IMR-90 (cell line): Measurements from ENCODE around the gene GCLC. TPM values are rescaled to one million over a fixed set of nuclear protein-coding genes. Genes with fewer than 3 reads are reported as not detected.

Experiments
- ATAC-seq: fragments of 200-7000 bp; cut with Tn5 transposase; 2 replicates; pipeline ENCODE4 v1.9.1; 2020; ENCODE audit warnings: low read depth, mild to moderate bottlenecking, moderate library complexity
- BruUV-seq: library from RNA; stranded (reverse); fragments of 400-500 nt; replicated peaks from 2 replicates; lab custom pipeline; 2021; lab: Mats Ljungman, UMichigan
- CTCF ChIA-PET: fragments of 300-600 bp; formaldehyde crosslinking; extraction: SDS; loops from one replicate; lab custom pipeline; 2021; ENCODE audit warnings: antibody characterized with exemption; lab: Yijun Ruan, JAX
- POLR2A ChIA-PET: fragments of 300-600 bp; sonication (Branson Sonifier 250); formaldehyde crosslinking; loops from one replicate; lab custom pipeline; 2022; ENCODE audit warnings: antibody characterized with exemption; ENCODE audit not compliant: unreplicated experiment; lab: Charles Lee
- DNase-seq: peaks from one replicate; pipeline ENCODE4 v3.0.0; 2013
- H2AFZ ChIP-seq: replicated peaks from 2 replicates; pipeline ENCODE3; 2013; ENCODE audit warnings: low read length, mild to moderate bottlenecking; ENCODE audit not compliant: poor library complexity
- H2AK5ac ChIP-seq: 2 replicates; pipeline ENCODE4 v1.6.1; 2013; ENCODE audit warnings: low read depth, low read length, inconsistent platforms
- H2AK9ac ChIP-seq: replicated peaks from 2 replicates; pipeline ENCODE3; 2013; ENCODE audit warnings: mild to moderate bottlenecking, low read depth, low read length, moderate library complexity; ENCODE audit not compliant: poor library complexity
- H2BK120ac ChIP-seq: 2 replicates; pipeline ENCODE4 v1.6.1; 2013; ENCODE audit warnings: low read depth, low read length, inconsistent platforms
- H2BK15ac ChIP-seq: 3 replicates; pipeline ENCODE4 v1.6.1; 2013; ENCODE audit warnings: low read depth, low read length, inconsistent platforms
- H2BK20ac ChIP-seq: 2 replicates; pipeline ENCODE4 v1.6.1; 2013; ENCODE audit warnings: low read depth, mild to moderate bottlenecking, inconsistent platforms, low read length, moderate library complexity
- H2BK5ac ChIP-seq: 2 replicates; pipeline ENCODE4 v1.6.1; 2013; ENCODE audit warnings: mild to moderate bottlenecking, low read depth, low read length, inconsistent platforms; ENCODE audit not compliant: poor library complexity, severe bottlenecking
- H3K14ac ChIP-seq: replicated peaks from 2 replicates; pipeline ENCODE4 v1.6.1; 2013; ENCODE audit warnings: low read depth, low read length, inconsistent platforms
- H3K18ac ChIP-seq: 2 replicates; pipeline ENCODE4 v1.6.1; 2013; ENCODE audit warnings: low read depth, low read length, control low read depth
- H3K23ac ChIP-seq: 2 replicates; pipeline ENCODE4 v1.6.1; 2013; ENCODE audit warnings: low read depth, low read length, inconsistent platforms
- H3K27ac ChIP-seq: 2 replicates; pipeline ENCODE4 v1.5.1; 2013; ENCODE audit warnings: mild to moderate bottlenecking, control low read depth, low read length; ENCODE audit not compliant: insufficient read depth
- H3K27me3 ChIP-seq: 2 replicates; pipeline ENCODE4 v1.6.1; 2013; ENCODE audit warnings: low read length; ENCODE audit not compliant: control insufficient read depth, insufficient read depth
- H3K36me3 ChIP-seq: 2 replicates; pipeline ENCODE4 v1.6.1; 2013; ENCODE audit warnings: low read length, mixed read lengths; ENCODE audit not compliant: control insufficient read depth, insufficient read depth
- H3K4ac ChIP-seq: 2 replicates; pipeline ENCODE4 v1.6.1; 2013; ENCODE audit warnings: low read depth, low read length, inconsistent platforms
- H3K4me1 ChIP-seq: 2 replicates; pipeline ENCODE4 v1.6.1; 2013; ENCODE audit warnings: low read length, mixed read lengths; ENCODE audit not compliant: control insufficient read depth, insufficient read depth
- H3K4me2 ChIP-seq: 2 replicates; pipeline ENCODE4 v1.6.1; 2013; ENCODE audit warnings: low read depth, mild to moderate bottlenecking, control low read depth, low read length, moderate library complexity
- H3K4me3 ChIP-seq: 2 replicates; pipeline ENCODE4 v1.5.1; 2013; ENCODE audit warnings: low read depth, mild to moderate bottlenecking, control low read depth, low read length, moderate library complexity; ENCODE audit not compliant: insufficient read depth
- H3K56ac ChIP-seq: 2 replicates; pipeline ENCODE4 v1.6.1; 2013; ENCODE audit warnings: low read length, inconsistent platforms; ENCODE audit not compliant: insufficient read depth; ENCODE audit errors: extremely low read depth
- H3K79me1 ChIP-seq, 2 experiments: 2 replicates each; pipeline ENCODE4 v1.6.1; 2013; ENCODE audit warnings: low read length in 2 of 2, inconsistent platforms in 1 of 2, low read depth in 1 of 2
- H3K9ac ChIP-seq: 2 replicates; pipeline ENCODE4 v1.6.1; 2013; ENCODE audit warnings: low read depth, low read length, control low read depth
- H3K9me1 ChIP-seq: 2 replicates; pipeline ENCODE4 v1.6.1; 2013; ENCODE audit warnings: low read length, inconsistent platforms; ENCODE audit not compliant: insufficient read depth
- H3K9me3 ChIP-seq: 2 replicates; pipeline ENCODE4 v1.6.1; 2013; ENCODE audit warnings: low read length; ENCODE audit not compliant: control insufficient read depth, insufficient read depth
- H4K20me1 ChIP-seq: 2 replicates; pipeline ENCODE4 v1.6.1; 2013; ENCODE audit warnings: low read length, inconsistent platforms; ENCODE audit not compliant: insufficient read depth
- H4K5ac ChIP-seq: 2 replicates; pipeline ENCODE4 v1.6.1; 2013; ENCODE audit warnings: mild to moderate bottlenecking, low read depth, low read length, control low read depth
- H4K8ac ChIP-seq, 2 experiments: 2 replicates each; pipeline ENCODE4 v1.6.1; 2013; ENCODE audit warnings: low read depth in 2 of 2, low read length in 2 of 2, control low read depth in 1 of 2, inconsistent platforms in 1 of 2
- H4K91ac ChIP-seq: 2 replicates; pipeline ENCODE4 v1.6.1; 2013; ENCODE audit warnings: low read depth, low read length, inconsistent platforms; ENCODE audit not compliant: insufficient read depth
- BHLHE40 ChIP-seq: fragments of 150-350 bp; IDR thresholded peaks from 2 replicates; pipeline ENCODE4 v1.6.1; 2016; ENCODE audit warnings: mild to moderate bottlenecking, low read depth, low read length
- CEBPB ChIP-seq: IDR thresholded peaks from 2 replicates; pipeline ENCODE4 v1.6.1; 2012; ENCODE audit warnings: low read depth, low read length, improper control_type of control experiment
- CHD1 ChIP-seq: IDR thresholded peaks from 2 replicates; pipeline ENCODE4 v1.6.1; 2012; ENCODE audit warnings: low read depth, low read length, improper control_type of control experiment
- FOS ChIP-seq: fragments of 150-350 bp; IDR thresholded peaks from 2 replicates; pipeline ENCODE4 v1.6.1; 2016; ENCODE audit warnings: low read depth, low read length
- MAFK ChIP-seq: IDR thresholded peaks from 2 replicates; pipeline ENCODE4 v1.6.1; 2012; ENCODE audit warnings: low read depth, low read length, improper control_type of control experiment
- MAZ ChIP-seq: IDR thresholded peaks from 2 replicates; pipeline ENCODE4 v1.6.1; 2012; ENCODE audit warnings: low read depth, mild to moderate bottlenecking, low read length, improper control_type of control experiment, moderate library complexity, borderline replicate concordance
- MXI1 ChIP-seq: IDR thresholded peaks from 2 replicates; pipeline ENCODE4 v1.6.1; 2012; ENCODE audit warnings: low read depth, mild to moderate bottlenecking, low read length, moderate library complexity, borderline replicate concordance
- NFE2L2 ChIP-seq: fragments of 150-350 bp; IDR thresholded peaks from 2 replicates; pipeline ENCODE4 v1.6.1; 2016; ENCODE audit warnings: low read depth, mild to moderate bottlenecking, low read length
- POLR2A ChIP-seq: IDR thresholded peaks from 2 replicates; pipeline ENCODE4 v1.6.1; 2012; ENCODE audit warnings: mild to moderate bottlenecking, low read depth, low read length
- RAD21 ChIP-seq: IDR thresholded peaks from 2 replicates; pipeline ENCODE4 v1.6.1; 2012; ENCODE audit warnings: low read length, improper control_type of control experiment
- RCOR1 ChIP-seq: IDR thresholded peaks from 2 replicates; pipeline ENCODE4 v1.6.1; 2012; ENCODE audit warnings: mild to moderate bottlenecking, low read length, improper control_type of control experiment; ENCODE audit not compliant: insufficient replicate concordance
- RFX5 ChIP-seq: IDR thresholded peaks from 2 replicates; pipeline ENCODE4 v1.8.0; 2012; ENCODE audit warnings: low read depth, mild to moderate bottlenecking, low read length, moderate library complexity
- SMC3 ChIP-seq: fragments of 150-350 bp; IDR thresholded peaks from 2 replicates; pipeline ENCODE4 v1.6.1; 2016; ENCODE audit warnings: low read depth, mild to moderate bottlenecking, antibody characterized with exemption, low read length, moderate library complexity
- WGBS, 2 experiments: methylation state at CpG; one replicate each; pipeline versions ENCODE4 v1.1.5 to v1.1.7; 2013; ENCODE audit warnings: missing lambda C conversion rate in 2 of 2; ENCODE audit not compliant: insufficient read length in 1 of 2; ENCODE audit errors: extremely low coverage in 2 of 2; 5-methylcytosine and 5-hydroxymethylcytosine counted together
- dilution Hi-C: fragments of 300-500 bp; cut with HindIII; formaldehyde crosslinking; loops from one replicate; pipeline ENCODE4 v1.14.3; 2018; ENCODE audit warnings: low sequenced_read_pairs; ENCODE audit not compliant: unreplicated experiment
- in situ Hi-C: fragments of 300-500 bp; cut with MboI; formaldehyde crosslinking; loops from 3 replicates; pipeline ENCODE4 v1.14.3; 2019; ENCODE audit warnings: low sequenced_read_pairs, inconsistent platforms, mixed read lengths
- intact Hi-C: fragments of 100-400 bp; cut with micrococcal nuclease; formaldehyde crosslinking; loops from 2 replicates; pipeline ENCODE4 v1.10.0; 2022
- polyA plus RNA-seq, 3 experiments: library from polyadenylated mRNA; depleted of rRNA; stranded (reverse); fragments of >200 nt; gene quantifications; 2 replicates each; pipeline ENCODE4 v1.2.3, GENCODE V29; 2012; ENCODE audit warnings: low replicate concordance in 1 of 3
- total RNA-seq: library from RNA; depleted of rRNA; stranded (reverse); fragments of >200 nt; gene quantifications from 2 replicates; pipeline ENCODE4 v1.2.3, GENCODE V29; 2012
- TF ChIP-seq, protein P1 (sequence below): fragments of 150-350 bp; IDR thresholded peaks from 2 replicates; pipeline ENCODE4 v1.6.1; 2017; ENCODE audit warnings: mild to moderate bottlenecking, antibody characterized with exemption, low read length, low read depth
- TF ChIP-seq, protein P2 (sequence below): conservative IDR thresholded peaks from 2 replicates; pipeline ENCODE4 v1.5.1; 2012; ENCODE audit warnings: mild to moderate bottlenecking, low read depth, low read length, improper control_type of control experiment
- TF ChIP-seq, protein P3 (sequence below): fragments of 150-350 bp; IDR thresholded peaks from 2 replicates; pipeline ENCODE4 v1.6.1; 2016; ENCODE audit warnings: low read depth, mild to moderate bottlenecking, low read length, moderate library complexity, borderline replicate concordance

GCLC gene
- total and polyA plus RNA-seq, 2 of the 4 experiments (the other 2 are of a cell fraction) = 14.2 to 24.2 TPM

DNA sequence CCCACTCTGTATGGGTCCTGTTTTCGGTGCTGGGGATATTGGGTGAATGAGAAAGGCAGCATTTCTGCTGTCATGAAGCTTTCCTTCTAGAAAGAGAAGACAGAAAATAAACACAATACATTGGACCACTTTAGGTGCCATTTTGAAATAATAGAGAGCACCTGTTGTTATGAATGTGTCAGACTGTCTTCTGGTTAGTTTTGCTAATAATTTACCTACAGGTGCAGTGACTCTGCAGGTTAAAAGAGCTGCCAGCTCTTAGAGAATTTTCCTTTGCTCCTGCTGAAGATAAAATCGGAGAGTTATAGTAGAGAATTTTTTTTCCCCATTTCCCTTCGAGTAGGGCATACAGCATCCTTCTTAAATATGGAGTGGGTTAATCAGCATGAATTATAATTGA lies 21.9 kb upstream of the GCLC start:
- Histone ChIP-seq H2AK5ac (no peak overlapping the region), H2AFZ (no peak overlapping the region), H4K8ac (no peak overlapping the region), H2BK120ac (no peak overlapping the region), H3K56ac (no peak overlapping the region), H2AK9ac (no peak overlapping the region), H4K5ac (no peak overlapping the region), H3K9me3 (no peaks in the 10 kb centered on the region), H3K4ac (no peak overlapping the region), H4K91ac (no peak overlapping the region), H3K23ac (no peak overlapping the region), H4K20me1 (no peaks in the 10 kb centered on the region), H3K27me3 (peaks cover 4% of the 10 kb centered on the region), H3K27ac (no peak overlapping the region), H3K36me3 (no peaks in the 10 kb centered on the region), H3K9me1 (0 out of 2 replicates have a peak, but pooled peaks cover 3% of the 10 kb centered on the region), H3K79me1 (no peaks in the 10 kb centered on the region), H3K4me2 (no peak overlapping the region), H3K14ac (no peak overlapping the region), H3K4me1 (no peaks in the 10 kb centered on the region), H2BK5ac (no peak overlapping the region), H2BK15ac (no peak overlapping the region), H3K18ac (no peak overlapping the region), H3K9ac (no peak overlapping the region), H3K4me3 (no peak overlapping the region), H2BK20ac (no peak overlapping the region)
- no peak for ATAC-seq
- in situ Hi-C loops = no loop called here
- no TSS peak for BruUV-seq
- ChIA-PET POLR2A (no interaction called here), CTCF (no interaction called here)
- TF ChIP-seq, protein P1, sequence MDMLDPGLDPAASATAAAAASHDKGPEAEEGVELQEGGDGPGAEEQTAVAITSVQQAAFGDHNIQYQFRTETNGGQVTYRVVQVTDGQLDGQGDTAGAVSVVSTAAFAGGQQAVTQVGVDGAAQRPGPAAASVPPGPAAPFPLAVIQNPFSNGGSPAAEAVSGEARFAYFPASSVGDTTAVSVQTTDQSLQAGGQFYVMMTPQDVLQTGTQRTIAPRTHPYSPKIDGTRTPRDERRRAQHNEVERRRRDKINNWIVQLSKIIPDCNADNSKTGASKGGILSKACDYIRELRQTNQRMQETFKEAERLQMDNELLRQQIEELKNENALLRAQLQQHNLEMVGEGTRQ = no peak
- TF ChIP-seq FOS = no peak
- no peak for TF ChIP-seq MXI1
- no peak for TF ChIP-seq POLR2A
- no peak for TF ChIP-seq RCOR1
- TF ChIP-seq, protein P2, sequence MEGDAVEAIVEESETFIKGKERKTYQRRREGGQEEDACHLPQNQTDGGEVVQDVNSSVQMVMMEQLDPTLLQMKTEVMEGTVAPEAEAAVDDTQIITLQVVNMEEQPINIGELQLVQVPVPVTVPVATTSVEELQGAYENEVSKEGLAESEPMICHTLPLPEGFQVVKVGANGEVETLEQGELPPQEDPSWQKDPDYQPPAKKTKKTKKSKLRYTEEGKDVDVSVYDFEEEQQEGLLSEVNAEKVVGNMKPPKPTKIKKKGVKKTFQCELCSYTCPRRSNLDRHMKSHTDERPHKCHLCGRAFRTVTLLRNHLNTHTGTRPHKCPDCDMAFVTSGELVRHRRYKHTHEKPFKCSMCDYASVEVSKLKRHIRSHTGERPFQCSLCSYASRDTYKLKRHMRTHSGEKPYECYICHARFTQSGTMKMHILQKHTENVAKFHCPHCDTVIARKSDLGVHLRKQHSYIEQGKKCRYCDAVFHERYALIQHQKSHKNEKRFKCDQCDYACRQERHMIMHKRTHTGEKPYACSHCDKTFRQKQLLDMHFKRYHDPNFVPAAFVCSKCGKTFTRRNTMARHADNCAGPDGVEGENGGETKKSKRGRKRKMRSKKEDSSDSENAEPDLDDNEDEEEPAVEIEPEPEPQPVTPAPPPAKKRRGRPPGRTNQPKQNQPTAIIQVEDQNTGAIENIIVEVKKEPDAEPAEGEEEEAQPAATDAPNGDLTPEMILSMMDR = no peak
- TF ChIP-seq BHLHE40 = no peak
- TF ChIP-seq RAD21 = no peak
- TF ChIP-seq RFX5 = no peak
- TF ChIP-seq CHD1 = no peak
- TF ChIP-seq, protein P3, sequence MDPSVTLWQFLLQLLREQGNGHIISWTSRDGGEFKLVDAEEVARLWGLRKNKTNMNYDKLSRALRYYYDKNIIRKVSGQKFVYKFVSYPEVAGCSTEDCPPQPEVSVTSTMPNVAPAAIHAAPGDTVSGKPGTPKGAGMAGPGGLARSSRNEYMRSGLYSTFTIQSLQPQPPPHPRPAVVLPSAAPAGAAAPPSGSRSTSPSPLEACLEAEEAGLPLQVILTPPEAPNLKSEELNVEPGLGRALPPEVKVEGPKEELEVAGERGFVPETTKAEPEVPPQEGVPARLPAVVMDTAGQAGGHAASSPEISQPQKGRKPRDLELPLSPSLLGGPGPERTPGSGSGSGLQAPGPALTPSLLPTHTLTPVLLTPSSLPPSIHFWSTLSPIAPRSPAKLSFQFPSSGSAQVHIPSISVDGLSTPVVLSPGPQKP = no peak
- no peak for TF ChIP-seq NFE2L2
- no peak for TF ChIP-seq SMC3
- no peak for TF ChIP-seq MAFK
- TF ChIP-seq CEBPB = no peak
- no peak for TF ChIP-seq MAZ
- WGBS, 2 experiments = no CpG with 5 or more reads among the region's 3 CpGs
- intact Hi-C loops = no loop called here
- dilution Hi-C loops = no loop called here
- no peak for DNase-seq
